ENCODE measurements around the gene RNF13.

RNF13 gene

DNA sequence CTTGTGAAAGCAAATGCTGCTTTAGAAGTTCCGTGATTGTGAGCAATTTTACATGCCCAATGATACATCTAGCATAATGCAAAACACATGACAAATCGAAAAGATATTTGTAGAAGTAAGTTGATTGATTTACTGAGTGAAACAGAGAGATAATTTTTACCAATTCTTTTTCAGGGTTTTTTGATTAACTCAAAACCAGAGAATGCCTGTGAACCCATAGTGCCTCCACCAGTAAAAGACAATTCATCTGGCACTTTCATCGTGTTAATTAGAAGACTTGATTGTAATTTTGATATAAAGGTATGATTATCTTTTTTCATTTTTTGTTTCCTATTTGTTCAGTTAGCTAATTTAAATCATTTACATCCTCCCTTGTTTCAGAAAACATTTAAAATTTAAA lies 58.8 kb downstream of the RNF13 start:
- no peak for DNase-seq (ENCODE audit: low read depth in 1 of 2, low spot score in 1 of 2)
- Histone ChIP-seq H3K4me3 (replicated peaks; ENCODE audit: insufficient read depth, low read length) (no peak overlapping the region), H3K27ac (replicated peaks) (no peak overlapping the region), H3K27me3 (ENCODE audit: insufficient read depth, poor library complexity, severe bottlenecking) (no peaks in the 10 kb centered on the region)
- TF ChIP-seq, protein P1, sequence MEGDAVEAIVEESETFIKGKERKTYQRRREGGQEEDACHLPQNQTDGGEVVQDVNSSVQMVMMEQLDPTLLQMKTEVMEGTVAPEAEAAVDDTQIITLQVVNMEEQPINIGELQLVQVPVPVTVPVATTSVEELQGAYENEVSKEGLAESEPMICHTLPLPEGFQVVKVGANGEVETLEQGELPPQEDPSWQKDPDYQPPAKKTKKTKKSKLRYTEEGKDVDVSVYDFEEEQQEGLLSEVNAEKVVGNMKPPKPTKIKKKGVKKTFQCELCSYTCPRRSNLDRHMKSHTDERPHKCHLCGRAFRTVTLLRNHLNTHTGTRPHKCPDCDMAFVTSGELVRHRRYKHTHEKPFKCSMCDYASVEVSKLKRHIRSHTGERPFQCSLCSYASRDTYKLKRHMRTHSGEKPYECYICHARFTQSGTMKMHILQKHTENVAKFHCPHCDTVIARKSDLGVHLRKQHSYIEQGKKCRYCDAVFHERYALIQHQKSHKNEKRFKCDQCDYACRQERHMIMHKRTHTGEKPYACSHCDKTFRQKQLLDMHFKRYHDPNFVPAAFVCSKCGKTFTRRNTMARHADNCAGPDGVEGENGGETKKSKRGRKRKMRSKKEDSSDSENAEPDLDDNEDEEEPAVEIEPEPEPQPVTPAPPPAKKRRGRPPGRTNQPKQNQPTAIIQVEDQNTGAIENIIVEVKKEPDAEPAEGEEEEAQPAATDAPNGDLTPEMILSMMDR (IDR thresholded peaks at IDR 0.05; ENCODE audit: insufficient read depth, low read length): no peak
- TF ChIP-seq SPI1 (IDR thresholded peaks at IDR 0.05; ENCODE audit: borderline replicate concordance, low read depth): no peak
- TF ChIP-seq, protein P2, sequence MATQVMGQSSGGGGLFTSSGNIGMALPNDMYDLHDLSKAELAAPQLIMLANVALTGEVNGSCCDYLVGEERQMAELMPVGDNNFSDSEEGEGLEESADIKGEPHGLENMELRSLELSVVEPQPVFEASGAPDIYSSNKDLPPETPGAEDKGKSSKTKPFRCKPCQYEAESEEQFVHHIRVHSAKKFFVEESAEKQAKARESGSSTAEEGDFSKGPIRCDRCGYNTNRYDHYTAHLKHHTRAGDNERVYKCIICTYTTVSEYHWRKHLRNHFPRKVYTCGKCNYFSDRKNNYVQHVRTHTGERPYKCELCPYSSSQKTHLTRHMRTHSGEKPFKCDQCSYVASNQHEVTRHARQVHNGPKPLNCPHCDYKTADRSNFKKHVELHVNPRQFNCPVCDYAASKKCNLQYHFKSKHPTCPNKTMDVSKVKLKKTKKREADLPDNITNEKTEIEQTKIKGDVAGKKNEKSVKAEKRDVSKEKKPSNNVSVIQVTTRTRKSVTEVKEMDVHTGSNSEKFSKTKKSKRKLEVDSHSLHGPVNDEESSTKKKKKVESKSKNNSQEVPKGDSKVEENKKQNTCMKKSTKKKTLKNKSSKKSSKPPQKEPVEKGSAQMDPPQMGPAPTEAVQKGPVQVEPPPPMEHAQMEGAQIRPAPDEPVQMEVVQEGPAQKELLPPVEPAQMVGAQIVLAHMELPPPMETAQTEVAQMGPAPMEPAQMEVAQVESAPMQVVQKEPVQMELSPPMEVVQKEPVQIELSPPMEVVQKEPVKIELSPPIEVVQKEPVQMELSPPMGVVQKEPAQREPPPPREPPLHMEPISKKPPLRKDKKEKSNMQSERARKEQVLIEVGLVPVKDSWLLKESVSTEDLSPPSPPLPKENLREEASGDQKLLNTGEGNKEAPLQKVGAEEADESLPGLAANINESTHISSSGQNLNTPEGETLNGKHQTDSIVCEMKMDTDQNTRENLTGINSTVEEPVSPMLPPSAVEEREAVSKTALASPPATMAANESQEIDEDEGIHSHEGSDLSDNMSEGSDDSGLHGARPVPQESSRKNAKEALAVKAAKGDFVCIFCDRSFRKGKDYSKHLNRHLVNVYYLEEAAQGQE (IDR thresholded peaks at IDR 0.05; ENCODE audit: insufficient replicate concordance, low read depth): no peak
- no peak for TF ChIP-seq POLR2AphosphoS5 (IDR thresholded peaks at IDR 0.05; ENCODE audit: low read depth)

DNA sequence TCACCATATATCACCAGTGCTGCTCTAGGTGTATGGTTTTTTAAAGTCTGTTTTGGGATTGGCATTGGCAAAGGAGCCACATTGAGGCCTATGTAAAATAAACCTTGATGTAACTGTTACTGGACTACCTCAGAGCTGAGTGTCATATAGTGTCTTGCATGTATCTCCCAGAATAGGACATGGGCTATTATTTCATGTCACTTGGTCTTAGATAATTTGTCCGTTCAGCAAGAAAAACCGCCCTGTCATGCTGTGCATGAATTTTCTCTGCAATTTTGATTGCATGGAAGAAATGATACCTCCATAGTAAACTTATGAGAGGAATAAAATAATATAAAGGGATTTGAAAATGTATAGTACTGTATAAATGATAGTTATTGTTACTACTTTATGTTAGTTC lies 59.6 kb downstream of the RNF13 start:
- H3K27me3 ChIP-seq (ENCODE audit: insufficient read depth, poor library complexity, severe bottlenecking): no peaks in the 10 kb centered on the region
- DNase-seq (ENCODE audit: low read depth in 1 of 2, low spot score in 1 of 2): no peak
- H3K27ac ChIP-seq (replicated peaks): no peak overlapping the region
- TF ChIP-seq SPI1 (IDR thresholded peaks at IDR 0.05; ENCODE audit: borderline replicate concordance, low read depth) (no peak), GABPA (IDR thresholded peaks at IDR 0.05; ENCODE audit: low read depth) (no peak), POLR2AphosphoS5 (IDR thresholded peaks at IDR 0.05; ENCODE audit: low read depth) (no peak)
- TF ChIP-seq, protein P1 (IDR thresholded peaks at IDR 0.05; ENCODE audit: insufficient read depth, low read length): no peak
- TF ChIP-seq, protein P2 (IDR thresholded peaks at IDR 0.05; ENCODE audit: insufficient replicate concordance, low read depth): no peak
- no peak overlapping the region for H3K4me3 ChIP-seq (replicated peaks; ENCODE audit: insufficient read depth, low read length)

DNA sequence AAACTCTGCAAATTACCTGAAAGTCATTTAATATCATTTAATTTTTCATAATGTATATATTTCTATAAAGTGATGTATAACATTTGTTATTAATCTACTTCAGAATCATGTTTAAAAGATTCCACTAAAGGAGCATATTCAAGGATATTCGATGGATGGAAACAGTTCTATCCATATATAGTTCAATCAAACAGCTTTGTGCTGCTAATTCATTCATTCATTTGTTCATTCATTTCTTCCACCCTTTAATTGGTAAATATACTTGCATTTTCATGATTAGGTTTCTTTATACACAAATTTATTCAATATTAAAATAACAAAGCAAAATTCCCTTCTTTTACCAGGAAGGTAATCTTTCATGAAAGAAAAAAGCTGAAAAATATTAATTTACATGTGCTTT lies 64.7 kb downstream of the RNF13 start:
- no peak for DNase-seq (ENCODE audit: low read depth in 1 of 2, low spot score in 1 of 2)
- H3K27me3 ChIP-seq (ENCODE audit: insufficient read depth, poor library complexity, severe bottlenecking): no peaks in the 10 kb centered on the region

More for the DNA sequence above, 64.7 kb downstream of the RNF13 start:
- H3K4me3 ChIP-seq (replicated peaks; ENCODE audit: insufficient read depth, low read length): no peak overlapping the region
- H3K27ac ChIP-seq (replicated peaks): no peak overlapping the region
- TF ChIP-seq GABPA (IDR thresholded peaks at IDR 0.05; ENCODE audit: low read depth): no peak
- TF ChIP-seq, protein P2 (IDR thresholded peaks at IDR 0.05; ENCODE audit: insufficient replicate concordance, low read depth): no peak
- TF ChIP-seq SPI1 (IDR thresholded peaks at IDR 0.05; ENCODE audit: borderline replicate concordance, low read depth): no peak
- TF ChIP-seq, protein P1 (IDR thresholded peaks at IDR 0.05; ENCODE audit: insufficient read depth, low read length): no peak
- TF ChIP-seq POLR2AphosphoS5 (IDR thresholded peaks at IDR 0.05; ENCODE audit: low read depth): no peak

Data from HL-60 (cell line).